Osteoblast (primary cell): ENCODE data around the gene ELAVL1. TPM values are rescaled to one million over a fixed set of nuclear protein-coding genes. Genes with fewer than 3 reads are reported as not detected.

Source experiments
- DNase-seq: peaks from one replicate; pipeline ENCODE4 v3.0.0; 2011; ENCODE audit warnings: low spot score, mixed read lengths; ENCODE audit not compliant: insufficient read length; ENCODE audit errors: missing footprints
- H2AFZ ChIP-seq: 2 replicates; pipeline ENCODE4 v1.6.0; 2011; ENCODE audit warnings: mild to moderate bottlenecking, low read length
- H3K27ac ChIP-seq: 2 replicates; pipeline ENCODE4 v1.5.1; 2011; ENCODE audit warnings: mild to moderate bottlenecking, low read depth, low read length, moderate library complexity
- H3K27me3 ChIP-seq: 2 replicates; pipeline ENCODE4 v1.6.0; 2012; ENCODE audit warnings: mild to moderate bottlenecking, control low read depth, inconsistent platforms, low read length, moderate library complexity; ENCODE audit not compliant: insufficient read depth
- H3K36me3 ChIP-seq: 2 replicates; pipeline ENCODE4 v1.5.1; 2011; ENCODE audit warnings: mild to moderate bottlenecking, low read length, control low read depth, moderate library complexity; ENCODE audit not compliant: insufficient read depth
- H3K4me1 ChIP-seq: 2 replicates; pipeline ENCODE4 v1.5.1; 2011; ENCODE audit warnings: mild to moderate bottlenecking, low read length, control low read depth, moderate library complexity; ENCODE audit not compliant: insufficient read depth
- H3K4me2 ChIP-seq: 2 replicates; pipeline ENCODE4 v1.6.0; 2011; ENCODE audit warnings: mild to moderate bottlenecking, low read length; ENCODE audit not compliant: insufficient read depth
- H3K4me3 ChIP-seq: fragments of 200-600 bp; sonication (generic); 3 replicates; pipeline ENCODE4 v1.5.1; 2012; ENCODE audit warnings: mild to moderate bottlenecking, low read length, inconsistent platforms; ENCODE audit not compliant: insufficient read depth
- H3K79me2 ChIP-seq: 2 replicates; pipeline ENCODE4 v1.6.0; 2012; ENCODE audit warnings: mild to moderate bottlenecking, low read length, control low read depth, inconsistent platforms; ENCODE audit not compliant: insufficient read depth
- H3K9me3 ChIP-seq: 2 replicates; pipeline ENCODE4 v1.5.1; 2011; ENCODE audit warnings: low read depth, low read length, control low read depth
- H4K20me1 ChIP-seq: 2 replicates; pipeline ENCODE4 v1.6.0; 2012; ENCODE audit warnings: mild to moderate bottlenecking, low read length, control low read depth; ENCODE audit not compliant: insufficient read depth
- CTCF ChIP-seq: IDR thresholded peaks from 2 replicates; pipeline ENCODE4 v1.5.1; 2011; ENCODE audit warnings: mild to moderate bottlenecking, low read depth, low read length, moderate library complexity; ENCODE audit errors: extremely low read depth
- total RNA-seq: library from RNA; depleted of rRNA; stranded (reverse); fragments of >200 nt; gene quantifications from 2 replicates; pipeline ENCODE4 v1.2.3, GENCODE V29; 2012

ELAVL1 gene
- total RNA-seq, 1 donor, result 25.7 TPM

GRCh38 chr19:7997809-7998480 is 7.5 kb downstream of the ELAVL1 start:
- DNase-seq, result peak; percentile 84
- Histone ChIP-seq H3K36me3 (peaks cover 3% of the 10 kb centered on the region), H4K20me1 (peaks cover 92% of the 10 kb centered on the region), H3K4me3 (no peak overlapping the region), H3K27me3 (no peaks in the 10 kb centered on the region), H3K27ac (peak overlapping the region; percentile 51), H3K4me2 (peak overlapping the region; percentile 49), H2AFZ (no peak overlapping the region), H3K4me1 (peaks cover 25% of the 10 kb centered on the region), H3K79me2 (peaks cover 99% of the 10 kb centered on the region), H3K9me3 (no peaks in the 10 kb centered on the region)
- no peak for TF ChIP-seq CTCF

- peaks cover 17% of the 10 kb centered on the region for H3K4me1 ChIP-seq
- H3K36me3 ChIP-seq, result peaks cover 9% of the 10 kb centered on the region
- no peaks in the 10 kb centered on the region for H3K27me3 ChIP-seq
- no peak overlapping the region for H3K4me3 ChIP-seq
- H3K4me2 ChIP-seq, result no peak overlapping the region
- H3K79me2 ChIP-seq, result peaks cover 98% of the 10 kb centered on the region
- H2AFZ ChIP-seq, result no peak overlapping the region
- no peaks in the 10 kb centered on the region for H3K9me3 ChIP-seq
- no peak for DNase-seq
- H4K20me1 ChIP-seq, result peaks cover 89% of the 10 kb centered on the region
- no peak for TF ChIP-seq CTCF
- peak overlapping the region; percentile 26 for H3K27ac ChIP-seq
Observed at GRCh38 chr19:7996883-7997282, 8.6 kb downstream of the ELAVL1 start.

GRCh38 chr19:7995810-7996158 is 9.7 kb downstream of the ELAVL1 start:
- H3K36me3 ChIP-seq, result peaks cover 18% of the 10 kb centered on the region
- peaks cover 82% of the 10 kb centered on the region for H4K20me1 ChIP-seq

More at GRCh38 chr19:7995810-7996158, 9.7 kb downstream of the ELAVL1 start:
- Histone ChIP-seq H3K79me2 (peaks cover 96% of the 10 kb centered on the region), H3K9me3 (no peaks in the 10 kb centered on the region), H3K27ac (no peak overlapping the region), H3K4me1 (peaks cover 13% of the 10 kb centered on the region), H3K4me3 (no peak overlapping the region), H3K4me2 (no peak overlapping the region), H2AFZ (no peak overlapping the region), H3K27me3 (no peaks in the 10 kb centered on the region)
- DNase-seq, result no peak
- no peak for TF ChIP-seq CTCF
